Fibroblast of lung (primary cell): ENCODE results near the gene HTR7. TPM values are rescaled to one million over a fixed set of nuclear protein-coding genes. Genes with fewer than 3 reads are reported as not detected.

Source experiments
- DNase-seq, 2 donors: peaks; one replicate each; pipeline versions ENCODE4 v3.0.0 to v3.0.0-alpha.2; 2010; ENCODE audit warnings: low read depth in 2 of 2
- H2AFZ ChIP-seq: 2 replicates; pipeline ENCODE4 v1.5.1; 2012; ENCODE audit warnings: low read length, control low read depth, inconsistent platforms
- H3K27ac ChIP-seq: 2 replicates; pipeline ENCODE4 v1.5.1; 2011; ENCODE audit warnings: low read length, control low read depth; ENCODE audit not compliant: insufficient read depth
- H3K27me3 ChIP-seq: 2 replicates; pipeline ENCODE4 v1.5.1; 2011; ENCODE audit warnings: mild to moderate bottlenecking, low read length; ENCODE audit not compliant: control insufficient read depth, insufficient read depth
- H3K36me3 ChIP-seq: 2 replicates; pipeline ENCODE4 v1.5.1; 2011; ENCODE audit warnings: low read length; ENCODE audit not compliant: control insufficient read depth, insufficient read depth
- H3K4me1 ChIP-seq: 2 replicates; pipeline ENCODE4 v1.5.1; 2011; ENCODE audit warnings: low read length; ENCODE audit not compliant: control insufficient read depth, insufficient read depth; ENCODE audit errors: extremely low read depth
- H3K4me2 ChIP-seq: 2 replicates; pipeline ENCODE4 v1.5.1; 2011; ENCODE audit warnings: low read length, control low read depth; ENCODE audit not compliant: insufficient read depth; ENCODE audit errors: extremely low read depth
- H3K4me3 ChIP-seq, 4 experiments: fragments of 200-600 bp in 1 of 4; sonication (generic) in 1 of 4; replicated peaks in 1 of 4; 2 replicates each; pipeline ENCODE4 v1.5.1; 2011 to 2016; ENCODE audit warnings: low read length in 4 of 4, low read depth in 3 of 4, mild to moderate bottlenecking in 3 of 4, control low read depth in 2 of 4, inconsistent platforms in 1 of 4, mixed read lengths in 1 of 4; ENCODE audit not compliant: insufficient read depth in 1 of 4; ENCODE audit errors: control extremely low read depth in 1 of 4
- H3K79me2 ChIP-seq: 2 replicates; pipeline ENCODE4 v1.5.1; 2012; ENCODE audit warnings: mild to moderate bottlenecking, low read length, inconsistent platforms; ENCODE audit not compliant: control insufficient read depth, insufficient read depth
- H3K9ac ChIP-seq: 2 replicates; pipeline ENCODE4 v1.5.1; 2011; ENCODE audit warnings: mild to moderate bottlenecking, low read length, control low read depth; ENCODE audit not compliant: insufficient read depth
- H3K9me3 ChIP-seq: 2 replicates; pipeline ENCODE4 v1.5.1; 2012; ENCODE audit warnings: low read depth, low read length; ENCODE audit not compliant: control insufficient read depth, insufficient read depth
- H4K20me1 ChIP-seq: 2 replicates; pipeline ENCODE4 v1.5.1; 2011; ENCODE audit warnings: low read length; ENCODE audit not compliant: control insufficient read depth, insufficient read depth; ENCODE audit errors: extremely low read depth
- EZH2 ChIP-seq: IDR thresholded peaks from 2 replicates; pipeline ENCODE4 v1.5.1; 2012; ENCODE audit warnings: low read length, control low read depth, mild to moderate bottlenecking; ENCODE audit errors: missing control alignments
- polyA plus RNA-seq, 2 donors: library from polyadenylated mRNA; depleted of rRNA in 1 of 2; stranded (reverse) in 1 of 2; unstranded in 1 of 2; fragments of >200 nt; gene quantifications; 2 replicates each; pipeline ENCODE4 v1.2.1, GENCODE V29; 2011 to 2012; ENCODE audit warnings: missing spikeins in 1 of 2
- total RNA-seq: library from RNA; depleted of rRNA; stranded (reverse); fragments of >200 nt; gene quantifications from 2 replicates; pipeline ENCODE4 v1.2.1, GENCODE V29; 2014
- TF ChIP-seq, protein P1 (sequence below), 2 donors: IDR thresholded peaks in 1 of 2; conservative IDR thresholded peaks in 1 of 2; 1 replicate in 1 of 2; 2 replicates in 1 of 2; pipeline ENCODE4 v1.5.1; 2011 to 2012; ENCODE audit warnings: low read length in 2 of 2, control low read depth in 1 of 2, inconsistent platforms in 1 of 2, low read depth in 1 of 2, mild to moderate bottlenecking in 1 of 2

Gene HTR7
- total and polyA plus RNA-seq, 2 donors (not counting 1 experiment from before 2014, with no cell fraction given) = 0.83 to 1.3 TPM

DNA sequence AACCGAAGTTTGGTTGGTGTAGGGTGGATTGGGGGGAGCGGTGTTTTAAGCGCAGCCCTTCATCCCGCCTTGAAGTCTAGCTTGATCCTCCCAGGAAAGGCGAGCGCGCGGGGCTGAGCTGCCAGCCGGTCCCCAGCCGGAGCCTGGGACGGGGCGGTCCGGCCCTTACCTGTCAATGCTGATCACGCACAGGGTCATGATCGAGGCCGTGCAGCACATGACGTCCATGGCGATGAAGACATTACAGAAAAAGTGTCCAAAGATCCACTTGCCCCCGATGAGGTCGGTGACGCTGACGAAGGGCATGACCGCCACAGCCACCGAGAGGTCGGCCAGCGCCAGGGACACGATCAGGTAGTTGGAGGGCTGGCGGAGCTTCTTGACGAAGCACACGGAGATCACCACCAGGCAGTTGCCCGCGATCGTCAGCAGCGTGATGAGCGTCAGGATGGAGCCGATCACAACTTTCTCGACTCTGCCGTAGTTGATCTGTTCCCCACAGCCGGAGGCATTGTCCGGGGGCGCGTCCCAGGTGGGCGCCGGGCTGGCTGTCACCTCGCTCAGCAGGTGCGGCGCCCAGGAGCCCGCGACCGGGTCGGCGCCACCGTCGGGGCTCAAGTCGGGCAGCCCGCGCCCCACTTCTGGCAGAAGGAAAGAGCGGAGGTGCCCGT is 740 bp downstream of the HTR7 start:
- Histone ChIP-seq H3K27me3 (peaks cover 3% of the 10 kb centered on the region), H3K9ac (no peak overlapping the region), H3K27ac (no peak overlapping the region), H2AFZ (peak overlapping the region; percentile 54), H3K79me2 (no peaks in the 10 kb centered on the region), H3K4me3 (peak overlapping the region; percentile 34 to 68 (median 59)), H3K36me3 (no peaks in the 10 kb centered on the region), H3K9me3 (no peaks in the 10 kb centered on the region), H4K20me1 (no peaks in the 10 kb centered on the region), H3K4me2 (peak overlapping the region; percentile 34), H3K4me1 (peaks cover 3% of the 10 kb centered on the region)
- TF ChIP-seq, protein P1, sequence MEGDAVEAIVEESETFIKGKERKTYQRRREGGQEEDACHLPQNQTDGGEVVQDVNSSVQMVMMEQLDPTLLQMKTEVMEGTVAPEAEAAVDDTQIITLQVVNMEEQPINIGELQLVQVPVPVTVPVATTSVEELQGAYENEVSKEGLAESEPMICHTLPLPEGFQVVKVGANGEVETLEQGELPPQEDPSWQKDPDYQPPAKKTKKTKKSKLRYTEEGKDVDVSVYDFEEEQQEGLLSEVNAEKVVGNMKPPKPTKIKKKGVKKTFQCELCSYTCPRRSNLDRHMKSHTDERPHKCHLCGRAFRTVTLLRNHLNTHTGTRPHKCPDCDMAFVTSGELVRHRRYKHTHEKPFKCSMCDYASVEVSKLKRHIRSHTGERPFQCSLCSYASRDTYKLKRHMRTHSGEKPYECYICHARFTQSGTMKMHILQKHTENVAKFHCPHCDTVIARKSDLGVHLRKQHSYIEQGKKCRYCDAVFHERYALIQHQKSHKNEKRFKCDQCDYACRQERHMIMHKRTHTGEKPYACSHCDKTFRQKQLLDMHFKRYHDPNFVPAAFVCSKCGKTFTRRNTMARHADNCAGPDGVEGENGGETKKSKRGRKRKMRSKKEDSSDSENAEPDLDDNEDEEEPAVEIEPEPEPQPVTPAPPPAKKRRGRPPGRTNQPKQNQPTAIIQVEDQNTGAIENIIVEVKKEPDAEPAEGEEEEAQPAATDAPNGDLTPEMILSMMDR (conservative IDR thresholded peaks at IDR 0.05 in 1 of 2, IDR thresholded peaks at IDR 0.05 in 1 of 2; ENCODE audit: low read depth in 1 of 2, low read length in 2 of 2) = no peak
- TF ChIP-seq EZH2 = no peak
- DNase-seq = peak in 1 of 2 donors; percentile 17

DNA sequence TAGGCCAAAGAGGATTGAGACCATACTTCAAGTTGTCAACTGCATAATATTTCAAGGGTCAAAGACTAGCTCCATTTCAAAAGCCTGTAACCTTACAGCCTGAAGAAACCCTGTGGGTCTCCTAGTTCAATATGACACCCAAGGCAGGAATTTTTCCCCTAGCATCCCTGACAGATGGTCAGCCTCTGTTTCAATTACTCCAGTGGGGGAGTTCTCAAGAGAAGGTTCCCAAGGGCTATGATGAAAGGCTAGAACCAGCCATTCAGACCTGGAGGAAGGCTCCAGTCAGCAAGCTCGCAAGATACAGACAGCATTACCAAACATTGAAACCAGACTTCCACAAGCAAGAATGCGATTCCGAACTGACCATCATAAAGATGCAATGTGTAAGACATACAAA is 1.6 kb downstream of the HTR7 start:
- peak overlapping the region in 1 of 4 experiments; percentile 68 for H3K4me3 ChIP-seq
- H3K36me3 ChIP-seq = no peaks in the 10 kb centered on the region
- no peak overlapping the region for H2AFZ ChIP-seq
- peaks cover 3% of the 10 kb centered on the region for H3K4me1 ChIP-seq
- no peaks in the 10 kb centered on the region for H3K79me2 ChIP-seq
- DNase-seq = peak in 1 of 2 donors; percentile 57
- no peaks in the 10 kb centered on the region for H3K9me3 ChIP-seq
- H3K27ac ChIP-seq = no peak overlapping the region
- H4K20me1 ChIP-seq = no peaks in the 10 kb centered on the region
- H3K9ac ChIP-seq = no peak overlapping the region
- H3K27me3 ChIP-seq = peaks cover 3% of the 10 kb centered on the region
- H3K4me2 ChIP-seq = no peak overlapping the region
- TF ChIP-seq, protein P1 (conservative IDR thresholded peaks at IDR 0.05 in 1 of 2, IDR thresholded peaks at IDR 0.05 in 1 of 2; ENCODE audit: low read depth in 1 of 2, low read length in 2 of 2) = no peak
- TF ChIP-seq EZH2 = no peak

DNA sequence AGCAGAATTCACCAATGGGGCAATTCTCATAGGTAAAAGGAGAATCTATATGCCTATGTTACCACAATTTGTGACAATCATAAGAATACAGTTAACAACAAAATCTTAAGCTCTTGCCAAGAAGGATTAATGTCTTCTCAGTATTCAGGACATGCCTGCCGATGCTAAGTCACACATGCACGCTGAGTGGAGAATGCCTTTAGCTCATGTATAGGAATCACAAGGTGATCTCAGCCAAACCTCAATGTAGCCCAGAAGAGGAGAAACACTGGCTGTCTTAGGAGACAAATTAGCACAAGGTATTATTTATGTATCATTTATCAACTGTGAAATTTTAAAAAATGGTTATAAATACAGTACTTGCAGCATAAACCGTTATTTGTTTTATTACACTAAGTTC is 2.7 kb downstream of the HTR7 start:
- H2AFZ ChIP-seq = no peak overlapping the region
- H3K36me3 ChIP-seq = no peaks in the 10 kb centered on the region
- H4K20me1 ChIP-seq = no peaks in the 10 kb centered on the region
- no peak overlapping the region for H3K9ac ChIP-seq
- no peak overlapping the region for H3K4me3 ChIP-seq
- H3K79me2 ChIP-seq = no peaks in the 10 kb centered on the region
- TF ChIP-seq, protein P1 (conservative IDR thresholded peaks at IDR 0.05 in 1 of 2, IDR thresholded peaks at IDR 0.05 in 1 of 2; ENCODE audit: low read depth in 1 of 2, low read length in 2 of 2) = no peak
- TF ChIP-seq EZH2 = no peak
- H3K4me1 ChIP-seq = peaks cover 3% of the 10 kb centered on the region
- no peak overlapping the region for H3K27ac ChIP-seq
- H3K4me2 ChIP-seq = no peak overlapping the region
- DNase-seq = peak in 1 of 2 donors; percentile 53
- H3K9me3 ChIP-seq = no peaks in the 10 kb centered on the region
- H3K27me3 ChIP-seq = peaks cover 3% of the 10 kb centered on the region
